Measurements from ENCODE around the gene SCAPER. TPM values are rescaled to one million over a fixed set of nuclear protein-coding genes. Genes with fewer than 3 reads are reported as not detected.
A peak's percentile ranks its signal among the peaks of the same experiment; 100 is the strongest.

The SCAPER gene
- total RNA-seq, 1 donor from 2014 or later, result 42.6 TPM

GRCh38 chr15:76871930-76872329 lies 33.2 kb downstream of the SCAPER start:
- TF ChIP-seq, protein P1, sequence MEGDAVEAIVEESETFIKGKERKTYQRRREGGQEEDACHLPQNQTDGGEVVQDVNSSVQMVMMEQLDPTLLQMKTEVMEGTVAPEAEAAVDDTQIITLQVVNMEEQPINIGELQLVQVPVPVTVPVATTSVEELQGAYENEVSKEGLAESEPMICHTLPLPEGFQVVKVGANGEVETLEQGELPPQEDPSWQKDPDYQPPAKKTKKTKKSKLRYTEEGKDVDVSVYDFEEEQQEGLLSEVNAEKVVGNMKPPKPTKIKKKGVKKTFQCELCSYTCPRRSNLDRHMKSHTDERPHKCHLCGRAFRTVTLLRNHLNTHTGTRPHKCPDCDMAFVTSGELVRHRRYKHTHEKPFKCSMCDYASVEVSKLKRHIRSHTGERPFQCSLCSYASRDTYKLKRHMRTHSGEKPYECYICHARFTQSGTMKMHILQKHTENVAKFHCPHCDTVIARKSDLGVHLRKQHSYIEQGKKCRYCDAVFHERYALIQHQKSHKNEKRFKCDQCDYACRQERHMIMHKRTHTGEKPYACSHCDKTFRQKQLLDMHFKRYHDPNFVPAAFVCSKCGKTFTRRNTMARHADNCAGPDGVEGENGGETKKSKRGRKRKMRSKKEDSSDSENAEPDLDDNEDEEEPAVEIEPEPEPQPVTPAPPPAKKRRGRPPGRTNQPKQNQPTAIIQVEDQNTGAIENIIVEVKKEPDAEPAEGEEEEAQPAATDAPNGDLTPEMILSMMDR (IDR thresholded peaks at IDR 0.05; ENCODE audit: borderline replicate concordance), result no peak
- DNase-seq, result no peak
- intact Hi-C loops (cut with micrococcal nuclease), result no loop called here
- peaks cover 12% of the 10 kb centered on the region for H3K36me3 ChIP-seq
- H3K27ac ChIP-seq (replicated peaks), result no peak overlapping the region
- no peaks in the 10 kb centered on the region for H3K27me3 ChIP-seq (ENCODE audit: low read depth)
- no peak overlapping the region for H3K4me3 ChIP-seq
- H3K9me3 ChIP-seq (replicated peaks), result no peaks in the 10 kb centered on the region
- peaks cover 16% of the 10 kb centered on the region for H3K4me1 ChIP-seq

- Histone ChIP-seq H3K4me3 (no peak overlapping the region), H3K9me3 (replicated peaks) (no peaks in the 10 kb centered on the region), H3K27ac (replicated peaks) (peak overlapping the region; percentile 78), H3K36me3 (no peaks in the 10 kb centered on the region), H3K27me3 (ENCODE audit: low read depth) (no peaks in the 10 kb centered on the region), H3K4me1 (peaks cover 35% of the 10 kb centered on the region)
- DNase-seq, result no peak
- intact Hi-C loops (cut with micrococcal nuclease), result no loop called here
- TF ChIP-seq, protein P1 (IDR thresholded peaks at IDR 0.05; ENCODE audit: borderline replicate concordance), result no peak
Measured at GRCh38 chr15:76868740-76869139, 36.4 kb downstream of the SCAPER start.

GRCh38 chr15:76866716-76867321 lies 38.3 kb downstream of the SCAPER start:
- Histone ChIP-seq H3K36me3 (no peaks in the 10 kb centered on the region), H3K4me1 (peaks cover 46% of the 10 kb centered on the region), H3K9me3 (replicated peaks) (no peaks in the 10 kb centered on the region), H3K27me3 (ENCODE audit: low read depth) (no peaks in the 10 kb centered on the region), H3K27ac (replicated peaks) (peak overlapping the region; percentile 78), H3K4me3 (no peak overlapping the region)
- TF ChIP-seq, protein P1 (IDR thresholded peaks at IDR 0.05; ENCODE audit: borderline replicate concordance), result peak; percentile 63
- DNase-seq, result no peak
- intact Hi-C loops (cut with micrococcal nuclease), result no loop called here

DNA sequence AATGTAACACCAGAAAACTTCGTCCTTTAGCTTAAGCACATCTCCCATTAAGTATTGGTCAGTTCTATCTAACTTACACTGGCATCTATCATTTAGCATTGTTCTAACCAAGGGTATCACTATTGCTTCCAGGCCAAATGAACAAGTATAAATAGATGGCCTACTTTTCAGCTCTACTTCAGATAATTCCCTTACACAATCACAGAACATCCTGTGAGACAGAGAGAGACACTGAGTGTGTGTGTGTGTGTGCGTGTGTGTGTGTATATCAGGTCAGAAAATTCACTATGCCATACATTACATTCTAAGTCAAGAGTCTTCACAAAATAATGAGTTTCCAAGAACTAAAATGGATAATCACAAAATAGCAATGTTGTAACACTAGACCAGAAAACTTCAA lies 39.1 kb downstream of the SCAPER start:
- Histone ChIP-seq H3K36me3 (no peaks in the 10 kb centered on the region), H3K27ac (replicated peaks) (peak overlapping the region; percentile 78), H3K27me3 (ENCODE audit: low read depth) (no peaks in the 10 kb centered on the region), H3K4me1 (peaks cover 46% of the 10 kb centered on the region), H3K9me3 (replicated peaks) (no peaks in the 10 kb centered on the region), H3K4me3 (peak overlapping the region; percentile 2)
- intact Hi-C loops (cut with micrococcal nuclease), result no loop called here
- peak; percentile 38 for DNase-seq
- TF ChIP-seq, protein P1 (IDR thresholded peaks at IDR 0.05; ENCODE audit: borderline replicate concordance), result no peak

- H3K27ac ChIP-seq (replicated peaks), result peak overlapping the region; percentile 78
Measured at GRCh38 chr15:76865548-76865991, 39.6 kb downstream of the SCAPER start.

More at GRCh38 chr15:76865548-76865991, 39.6 kb downstream of the SCAPER start:
- H3K4me3 ChIP-seq, result peak overlapping the region; percentile 2
- no peaks in the 10 kb centered on the region for H3K27me3 ChIP-seq (ENCODE audit: low read depth)
- peaks cover 46% of the 10 kb centered on the region for H3K4me1 ChIP-seq
- H3K9me3 ChIP-seq (replicated peaks), result no peaks in the 10 kb centered on the region
- TF ChIP-seq, protein P1 (IDR thresholded peaks at IDR 0.05; ENCODE audit: borderline replicate concordance), result no peak
- DNase-seq, result no peak
- intact Hi-C loops (cut with micrococcal nuclease), result no loop called here
- H3K36me3 ChIP-seq, result no peaks in the 10 kb centered on the region

Measured in left ventricle myocardium inferior (tissue), 1 donor.